ENCODE results near the gene SATL1.

- TF ChIP-seq, protein P1, sequence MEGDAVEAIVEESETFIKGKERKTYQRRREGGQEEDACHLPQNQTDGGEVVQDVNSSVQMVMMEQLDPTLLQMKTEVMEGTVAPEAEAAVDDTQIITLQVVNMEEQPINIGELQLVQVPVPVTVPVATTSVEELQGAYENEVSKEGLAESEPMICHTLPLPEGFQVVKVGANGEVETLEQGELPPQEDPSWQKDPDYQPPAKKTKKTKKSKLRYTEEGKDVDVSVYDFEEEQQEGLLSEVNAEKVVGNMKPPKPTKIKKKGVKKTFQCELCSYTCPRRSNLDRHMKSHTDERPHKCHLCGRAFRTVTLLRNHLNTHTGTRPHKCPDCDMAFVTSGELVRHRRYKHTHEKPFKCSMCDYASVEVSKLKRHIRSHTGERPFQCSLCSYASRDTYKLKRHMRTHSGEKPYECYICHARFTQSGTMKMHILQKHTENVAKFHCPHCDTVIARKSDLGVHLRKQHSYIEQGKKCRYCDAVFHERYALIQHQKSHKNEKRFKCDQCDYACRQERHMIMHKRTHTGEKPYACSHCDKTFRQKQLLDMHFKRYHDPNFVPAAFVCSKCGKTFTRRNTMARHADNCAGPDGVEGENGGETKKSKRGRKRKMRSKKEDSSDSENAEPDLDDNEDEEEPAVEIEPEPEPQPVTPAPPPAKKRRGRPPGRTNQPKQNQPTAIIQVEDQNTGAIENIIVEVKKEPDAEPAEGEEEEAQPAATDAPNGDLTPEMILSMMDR (IDR thresholded peaks at IDR 0.05), result no peak
- no peak for TF ChIP-seq POLR2A (IDR thresholded peaks at IDR 0.05)
Measured at GRCh38 chrX:85140964-85141363, 102.6 kb downstream of the SATL1 start.
